Gastroesophageal sphincter (tissue), 3 donors: ENCODE results near the gene MEOX1.

ENCODE experiments used
- POLR2A ChIP-seq, 2 donors: fragments of 450-650 bp; IDR thresholded peaks; one replicate each; pipeline ENCODE4 v1.6.1; 2017; ENCODE audit warnings: antibody characterized with exemption in 2 of 2, mild to moderate bottlenecking in 2 of 2, moderate library complexity in 1 of 2
- POLR2AphosphoS5 ChIP-seq: sonication (generic); formaldehyde crosslinking; IDR thresholded peaks from one replicate; pipeline ENCODE4 v1.6.1; 2017; ENCODE audit warnings: antibody characterized with exemption
- TF ChIP-seq, protein P1 (sequence below), 4 experiments: fragments of 200-600 bp in 2 of 4; fragments of 450-650 bp in 2 of 4; sonication (generic) in 1 of 4; IDR thresholded peaks; one replicate each; pipeline ENCODE4 v1.5.1; 2017 to 2019; ENCODE audit warnings: antibody characterized with exemption in 4 of 4, mild to moderate bottlenecking in 2 of 4, moderate library complexity in 2 of 4

DNA sequence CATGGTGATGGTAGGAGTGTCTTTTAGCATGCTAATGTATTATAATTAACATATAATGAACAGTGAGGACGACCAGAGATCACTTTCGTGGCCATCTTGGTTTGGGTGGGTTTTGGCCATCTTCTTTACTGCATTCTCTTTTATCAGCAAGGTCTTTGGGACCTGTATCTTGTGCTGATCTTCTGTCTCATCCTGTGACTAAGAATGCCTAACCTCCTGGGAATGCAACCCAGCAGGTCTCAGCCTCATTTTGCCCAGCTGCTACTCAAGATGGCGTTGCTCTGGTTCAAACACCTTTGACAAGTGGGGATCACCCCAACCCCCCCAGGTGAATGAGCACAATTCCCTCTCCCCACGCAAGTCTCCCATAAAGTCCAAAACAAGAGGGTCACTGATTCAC is 66.3 kb downstream of the MEOX1 start:
- TF ChIP-seq, protein P1, sequence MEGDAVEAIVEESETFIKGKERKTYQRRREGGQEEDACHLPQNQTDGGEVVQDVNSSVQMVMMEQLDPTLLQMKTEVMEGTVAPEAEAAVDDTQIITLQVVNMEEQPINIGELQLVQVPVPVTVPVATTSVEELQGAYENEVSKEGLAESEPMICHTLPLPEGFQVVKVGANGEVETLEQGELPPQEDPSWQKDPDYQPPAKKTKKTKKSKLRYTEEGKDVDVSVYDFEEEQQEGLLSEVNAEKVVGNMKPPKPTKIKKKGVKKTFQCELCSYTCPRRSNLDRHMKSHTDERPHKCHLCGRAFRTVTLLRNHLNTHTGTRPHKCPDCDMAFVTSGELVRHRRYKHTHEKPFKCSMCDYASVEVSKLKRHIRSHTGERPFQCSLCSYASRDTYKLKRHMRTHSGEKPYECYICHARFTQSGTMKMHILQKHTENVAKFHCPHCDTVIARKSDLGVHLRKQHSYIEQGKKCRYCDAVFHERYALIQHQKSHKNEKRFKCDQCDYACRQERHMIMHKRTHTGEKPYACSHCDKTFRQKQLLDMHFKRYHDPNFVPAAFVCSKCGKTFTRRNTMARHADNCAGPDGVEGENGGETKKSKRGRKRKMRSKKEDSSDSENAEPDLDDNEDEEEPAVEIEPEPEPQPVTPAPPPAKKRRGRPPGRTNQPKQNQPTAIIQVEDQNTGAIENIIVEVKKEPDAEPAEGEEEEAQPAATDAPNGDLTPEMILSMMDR (IDR thresholded peaks at IDR 0.05): no peak
- no peak for TF ChIP-seq POLR2A (IDR thresholded peaks at IDR 0.05)
- no peak for TF ChIP-seq POLR2AphosphoS5
